SU-DHL-6 (cell line): Measurements from ENCODE around the gene ARHGEF16.

ENCODE experiments used
- CTCF ChIP-seq: fragments of 200-600 bp; sonication (generic); IDR thresholded peaks from one replicate; pipeline ENCODE4 v1.5.1; 2017; ENCODE audit warnings: antibody characterized with exemption, mild to moderate bottlenecking, low read length, moderate library complexity; ENCODE audit not compliant: insufficient read depth, poor library complexity, severe bottlenecking
- EZH2phosphoT487 ChIP-seq: fragments of 200-600 bp; sonication (generic), shearing (Covaris generic); conservative IDR thresholded peaks from 2 replicates; pipeline ENCODE4 v1.6.1; 2018; ENCODE audit warnings: mild to moderate bottlenecking, antibody characterized with exemption, low read length, moderate library complexity, mixed read lengths

DNA sequence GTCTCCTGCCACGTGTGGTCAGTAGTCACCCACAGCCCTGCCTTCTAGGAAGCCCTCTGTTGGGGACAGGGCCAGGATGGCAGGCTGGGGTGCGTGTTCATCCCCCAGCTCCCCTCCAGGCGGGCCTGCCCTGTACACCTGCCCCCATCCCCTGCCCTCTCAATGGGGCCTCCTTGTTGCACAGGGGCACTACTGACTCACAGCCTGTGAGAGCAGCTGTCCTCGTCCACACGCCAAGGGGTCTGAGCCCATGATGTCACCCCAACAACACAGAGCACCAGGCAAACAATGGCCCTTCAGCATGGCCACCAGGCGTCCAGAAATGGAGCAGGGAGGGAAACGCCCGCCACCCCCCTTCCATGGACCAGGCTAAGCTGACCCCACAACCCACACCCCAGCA, 64.3 kb downstream of the ARHGEF16 start:
- TF ChIP-seq EZH2phosphoT487 (no peak), CTCF (no peak)
